HCT116 (cell line): ENCODE results near the gene MRPL18. TPM values are rescaled to one million over a fixed set of nuclear protein-coding genes. Genes with fewer than 3 reads are reported as not detected.

ENCODE experiments used
- ATAC-seq: fragments of 200-7000 bp; cut with Tn5 transposase; 2 replicates; pipeline ENCODE4 v1.9.1; 2020; ENCODE audit warnings: mild to moderate bottlenecking, moderate library complexity
- Bru-seq: library from RNA; stranded (reverse); fragments of 400-500 nt; gene quantifications from one replicate; lab custom pipeline; 2021; lab: Mats Ljungman, UMichigan
- BruChase-seq, 2 experiments: library from RNA; stranded (reverse); fragments of 400-500 nt; gene quantifications; one replicate each; lab custom pipeline; 2021; lab: Mats Ljungman, UMichigan
- BruUV-seq: library from RNA; stranded (reverse); fragments of 400-500 nt; replicated peaks from 2 replicates; lab custom pipeline; 2021; lab: Mats Ljungman, UMichigan
- CTCF ChIA-PET: fragments of 300-600 bp; sonication (Branson Sonifier 250); formaldehyde crosslinking; loops from one replicate; lab custom pipeline; 2021; ENCODE audit warnings: antibody characterized with exemption; lab: Charles Lee
- POLR2A ChIA-PET: fragments of 300-600, 350-600 bp; sonication (Branson Sonifier 250); formaldehyde crosslinking; loops from one replicate; lab custom pipeline; 2021; ENCODE audit warnings: antibody characterized with exemption; lab: Charles Lee
- RAD21 ChIA-PET, 2 experiments: fragments of 300-600 bp; sonication (Branson Sonifier 250); formaldehyde crosslinking; loops; one replicate each; lab custom pipeline; 2023; ENCODE audit warnings: low total read pairs in 2 of 2; ENCODE audit not compliant: uncharacterized antibody in 2 of 2, unreplicated experiment in 2 of 2, low non-redundant PET in 1 of 2; lab: Charles Lee
- DNase-seq: peaks from one replicate; pipeline ENCODE4 v3.0.0-alpha.2; 2010; ENCODE audit warnings: low read depth, low spot score
- H2AFZ ChIP-seq: fragments of 200-600 bp; shearing (Covaris generic), sonication (generic); 2 replicates; pipeline ENCODE4 v1.6.1; 2017; ENCODE audit warnings: low read depth, mixed run types, mixed read lengths, antibody characterized with exemption, low read length; ENCODE audit not compliant: poor library complexity, severe bottlenecking
- H3K27ac ChIP-seq: 2 replicates; pipeline ENCODE4 v1.5.1; 2012; ENCODE audit warnings: low read depth, low read length
- H3K27me3 ChIP-seq: fragments of 200-600 bp; sonication (generic); 2 replicates; pipeline ENCODE4 v1.6.1; 2016; ENCODE audit warnings: mixed run types, low read length, mixed read lengths; ENCODE audit not compliant: insufficient read depth
- H3K36me3 ChIP-seq, 2 experiments: fragments of 200-500 bp in 1 of 2; fragments of 200-600 bp in 1 of 2; sonication (Bioruptor generic) in 1 of 2; sonication (generic) in 1 of 2; 2 replicates each; pipeline versions ENCODE4 v1.5.1 to v1.6.1; 2014 to 2016; ENCODE audit warnings: low read length in 2 of 2, inconsistent platforms in 1 of 2, mixed read lengths in 1 of 2, mixed run types in 1 of 2; ENCODE audit not compliant: insufficient read depth in 2 of 2, control insufficient read depth in 1 of 2
- H3K4me1 ChIP-seq, 2 experiments: fragments of 200-600 bp in 1 of 2; sonication (generic) in 1 of 2; 2 replicates each; pipeline versions ENCODE4 v1.5.1 to v1.6.1; 2012 to 2017; ENCODE audit warnings: low read length in 2 of 2, inconsistent platforms in 1 of 2, mild to moderate bottlenecking in 1 of 2, mixed read lengths in 1 of 2, mixed run types in 1 of 2, moderate library complexity in 1 of 2; ENCODE audit not compliant: insufficient read depth in 2 of 2, control insufficient read depth in 1 of 2
- H3K4me2 ChIP-seq: fragments of 200-600 bp; sonication (generic); 2 replicates; pipeline ENCODE4 v1.6.1; 2017; ENCODE audit warnings: mixed run types, low read length, mixed read lengths
- H3K4me3 ChIP-seq, 2 experiments: fragments of 200-600 bp in 1 of 2; sonication (generic) in 1 of 2; replicated peaks in 1 of 2; 2 replicates each; pipeline ENCODE4 v1.5.1; 2011 to 2016; ENCODE audit warnings: low read length in 2 of 2, control low read depth in 1 of 2, low read depth in 1 of 2, mild to moderate bottlenecking in 1 of 2, mixed read lengths in 1 of 2, mixed run types in 1 of 2
- H3K79me2 ChIP-seq: fragments of 200-600 bp; sonication (generic); 2 replicates; pipeline ENCODE4 v1.6.1; 2017; ENCODE audit warnings: mild to moderate bottlenecking, mixed run types, low read length, moderate library complexity, mixed read lengths; ENCODE audit not compliant: insufficient read depth
- H3K9ac ChIP-seq: fragments of 200-600 bp; sonication (generic); 2 replicates; pipeline ENCODE4 v1.6.1; 2016; ENCODE audit warnings: low read length, mixed read lengths
- H3K9me2 ChIP-seq: fragments of 200-600 bp; sonication (generic), shearing (Covaris generic); 2 replicates; pipeline ENCODE4 v1.6.1; 2017; ENCODE audit warnings: mixed run types, mild to moderate bottlenecking, moderate library complexity; ENCODE audit not compliant: insufficient read depth
- H3K9me3 ChIP-seq, 2 experiments: fragments of 200-500 bp in 1 of 2; fragments of 200-600 bp in 1 of 2; sonication (Bioruptor generic) in 1 of 2; sonication (generic) in 1 of 2; 2 replicates each; pipeline ENCODE4 v1.6.1; 2014 to 2017; ENCODE audit warnings: low read length in 2 of 2, mixed read lengths in 2 of 2, inconsistent platforms in 1 of 2, low read depth in 1 of 2, mild to moderate bottlenecking in 1 of 2, mixed run types in 1 of 2, moderate library complexity in 1 of 2; ENCODE audit not compliant: control insufficient read depth in 1 of 2, insufficient read depth in 1 of 2
- H4K20me1 ChIP-seq: fragments of 200-600 bp; sonication (generic), shearing (Covaris generic); 2 replicates; pipeline ENCODE4 v1.6.1; 2017; ENCODE audit warnings: mixed run types, mild to moderate bottlenecking, moderate library complexity; ENCODE audit not compliant: insufficient read depth
- CEBPB ChIP-seq: IDR thresholded peaks from 2 replicates; pipeline ENCODE4 v1.6.1; 2012; ENCODE audit warnings: low read depth
- EGR1 ChIP-seq: IDR thresholded peaks from 2 replicates; pipeline ENCODE4 v1.6.1; 2012; ENCODE audit warnings: low read depth
- ELF1 ChIP-seq: IDR thresholded peaks from 2 replicates; pipeline ENCODE4 v1.6.1; 2012; ENCODE audit warnings: low read depth, borderline replicate concordance
- EZH2 ChIP-seq: fragments of 200-600 bp; sonication (generic); IDR thresholded peaks from 2 replicates; pipeline ENCODE4 v1.6.1; 2017; ENCODE audit warnings: antibody characterized with exemption, mixed run types
- EZH2phosphoT487 ChIP-seq: fragments of 200-600 bp; IDR thresholded peaks from 2 replicates; pipeline ENCODE4 v1.6.1; 2018; ENCODE audit warnings: antibody characterized with exemption, borderline replicate concordance
- FOSL1 ChIP-seq: IDR thresholded peaks from 2 replicates; pipeline ENCODE4 v1.6.1; 2012; ENCODE audit warnings: low read depth
- JUND ChIP-seq: IDR thresholded peaks from 2 replicates; pipeline ENCODE4 v1.6.1; 2012
- POLR2A ChIP-seq: IDR thresholded peaks from 2 replicates; pipeline ENCODE4 v1.7.0; 2011; ENCODE audit warnings: borderline replicate concordance; ENCODE audit not compliant: insufficient read depth, insufficient read length; ENCODE audit errors: extremely low read depth
- POLR2AphosphoS5 ChIP-seq: IDR thresholded peaks from 2 replicates; pipeline ENCODE4 v1.6.1; 2011; ENCODE audit warnings: mild to moderate bottlenecking, low read depth, low read length, moderate library complexity
- RAD21 ChIP-seq: IDR thresholded peaks from 2 replicates; pipeline ENCODE4 v1.6.1; 2012; ENCODE audit warnings: low read depth, mild to moderate bottlenecking
- SIN3A ChIP-seq: IDR thresholded peaks from 2 replicates; pipeline ENCODE4 v1.6.1; 2012; ENCODE audit warnings: low read depth
- SP1 ChIP-seq: IDR thresholded peaks from 2 replicates; pipeline ENCODE4 v1.6.1; 2012; ENCODE audit warnings: low read depth
- SRF ChIP-seq: IDR thresholded peaks from 2 replicates; pipeline ENCODE4 v1.6.1; 2012; ENCODE audit warnings: low read depth
- YY1 ChIP-seq: IDR thresholded peaks from 2 replicates; pipeline ENCODE4 v1.6.1; 2011; ENCODE audit warnings: low read length, low read depth, moderate library complexity, mild to moderate bottlenecking; ENCODE audit not compliant: insufficient replicate concordance; ENCODE audit errors: extremely low read depth
- ZFX ChIP-seq: fragments of 450-650 bp; IDR thresholded peaks from 2 replicates; pipeline ENCODE4 v1.6.1; 2017
- ZNF274 ChIP-seq: fragments of 200-500 bp; sonication (Bioruptor generic); IDR thresholded peaks from 2 replicates; pipeline ENCODE4 v1.6.1; 2014; ENCODE audit warnings: mild to moderate bottlenecking, low read depth, low read length, inconsistent platforms
- intact Hi-C: fragments of 100-400 bp; cut with micrococcal nuclease; formaldehyde crosslinking; loops from 2 replicates; pipeline ENCODE4 v1.10.0; 2022
- long read RNA-seq: library from polyadenylated mRNA; unstranded; transcript quantifications from one replicate; pipeline ENCODE4 v2.0.0, GENCODE V29; 2021; ENCODE audit not compliant: unreplicated experiment
- polyA plus RNA-seq: library from polyadenylated mRNA; unstranded; fragments of >200 nt; gene quantifications from 2 replicates; pipeline ENCODE4 v1.2.1, GENCODE V29; 2012; ENCODE audit warnings: missing spikeins
- total RNA-seq: library from RNA; stranded (reverse); gene quantifications from one replicate; pipeline ENCODE4 v1.2.1, GENCODE V29; 2021; ENCODE audit not compliant: unreplicated experiment
- TF ChIP-seq, protein P1 (sequence below): IDR thresholded peaks from 2 replicates; pipeline ENCODE4 v1.6.1; 2012
- TF ChIP-seq, protein P2 (sequence below), 3 experiments: fragments of 200-600 bp in 1 of 3; sonication (generic) in 1 of 3; IDR thresholded peaks in 2 of 3; conservative IDR thresholded peaks in 1 of 3; 2 replicates each; pipeline ENCODE4 v1.5.1; 2012 to 2017; ENCODE audit warnings: low read depth in 2 of 3, low read length in 2 of 3, antibody characterized with exemption in 1 of 3, borderline replicate concordance in 1 of 3, control low read depth in 1 of 3, mild to moderate bottlenecking in 1 of 3, mixed read lengths in 1 of 3, mixed run types in 1 of 3, moderate library complexity in 1 of 3; ENCODE audit not compliant: insufficient read depth in 1 of 3
- TF ChIP-seq, protein P3 (sequence below): IDR thresholded peaks from 2 replicates; pipeline ENCODE4 v1.6.1; 2011; ENCODE audit warnings: mild to moderate bottlenecking, low read length, moderate library complexity; ENCODE audit not compliant: insufficient replicate concordance; ENCODE audit errors: extremely low read depth
- TF ChIP-seq, protein P4 (sequence below): IDR thresholded peaks from 2 replicates; pipeline ENCODE4 v1.6.1; 2012

MRPL18 gene
- total RNA-seq (106 TPM), Bru-seq, nascent RNA (percentile 87 among the genes with signal in this experiment), BruChase-seq, experiment 1, labeled RNA remaining after a 6-hour chase (percentile 89 among the genes with signal in this experiment), BruChase-seq, experiment 2, labeled RNA remaining after a 2-hour chase (percentile 84 among the genes with signal in this experiment)
- 57.5 and 80.0 TPM in 2 replicates for polyA plus RNA-seq
- long read RNA-seq, transcript MRPL18-201 (4 exons, 978 nt), result major isoform, 71 of 115 reads
- long read RNA-seq, partial matches to known transcripts, result 12 of 115 reads
- long read RNA-seq, other reads (novel, unspliced or antisense), result 30 of 115 reads

DNA sequence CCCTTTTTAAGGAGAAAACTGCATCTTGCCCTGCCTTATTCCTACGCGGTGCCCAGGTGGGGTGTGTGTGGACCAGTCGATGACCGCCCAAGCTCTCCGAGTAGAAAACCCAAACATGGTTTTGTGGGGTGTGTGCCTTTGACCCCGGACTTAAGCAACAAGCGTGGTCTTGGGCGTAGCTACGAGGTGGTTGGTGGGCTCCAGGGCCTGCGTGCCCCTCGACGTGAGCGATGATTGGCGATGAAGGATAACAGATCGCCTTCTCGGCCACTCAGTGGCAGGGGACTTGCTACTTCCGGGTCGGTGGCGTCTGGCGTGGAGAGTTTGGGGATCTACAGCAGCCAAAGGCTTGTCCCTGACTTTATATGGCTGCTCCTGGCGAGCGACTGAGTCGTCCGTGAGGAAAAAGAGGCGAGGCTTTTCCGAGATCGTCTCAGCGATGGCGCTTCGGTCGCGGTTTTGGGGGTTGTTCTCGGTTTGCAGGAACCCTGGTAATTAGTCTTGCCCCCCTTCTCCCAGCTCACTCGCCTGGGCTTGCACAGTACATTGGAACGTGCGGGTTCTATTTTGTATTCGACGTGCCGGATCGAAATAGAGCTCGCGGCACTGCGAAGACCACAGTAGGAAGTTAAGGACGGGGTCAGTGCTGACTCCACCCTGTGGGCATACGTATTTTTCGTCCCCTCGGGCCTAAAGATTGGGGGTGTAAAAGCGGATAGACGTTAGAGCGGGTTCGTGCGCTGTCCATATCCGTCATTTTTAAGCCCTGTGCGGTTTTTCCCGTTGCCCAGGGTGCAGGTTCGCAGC is at the start of gene MRPL18:
Gene MRPL18 (plus strand): TSS at position 319 of the 807 bp plus-strand sequence. CDS start 121 bp downstream, at position 440.
- ChIA-PET CTCF (interaction anchor here (1.2 to 1.6 kb wide), 2 partner anchors 73 to 136 kb away, joined by 3 to 4 read pairs; no protein-coding TSS in a partner anchor), POLR2A (interaction anchor here (0.7 to 2.0 kb wide), 15 partner anchors 9 to 196 kb away, joined by 3 to 20 read pairs (median 4); partner anchors contain the start of genes ACAT2 and WTAP), RAD21 (interaction anchor here in 1 of 2 experiments (0.5 kb wide), 1 partner anchor 1483 kb away, joined by 8 read pairs; the partner anchor contains the start of gene AGPAT4)
- peaks cover 27% of the 10 kb centered on the region; the same call in 1 of the 2 replicates for H4K20me1 ChIP-seq
- H3K9ac ChIP-seq, result peak within 1 kb of the TSS; percentile 92
- ATAC-seq, result peak; percentile 87
- intact Hi-C loops, result no loop called here
- peak; percentile 97 for DNase-seq
- BruUV-seq, result TSS peak; percentile 62
- no peaks in the 10 kb centered on the region for H3K27me3 ChIP-seq
- H3K4me1 ChIP-seq, result peaks cover 11 to 20% of the 10 kb centered on the region in 2 experiments; a peak in 3 of 4 replicates
- H3K27ac ChIP-seq, result peak within 1 kb of the TSS; percentile 88
- no peaks in the 10 kb centered on the region for H3K9me2 ChIP-seq
- H3K4me3 ChIP-seq, result peak within 1 kb of the TSS; percentile 92 to 97
- peaks cover 31 to 50% of the 10 kb centered on the region in 2 experiments for H3K36me3 ChIP-seq
- no peak within 1 kb of the TSS for H2AFZ ChIP-seq
- H3K79me2 ChIP-seq, result peaks cover 90% of the 10 kb centered on the region
- H3K9me3 ChIP-seq, result no peaks in the 10 kb centered on the region
- peak within 1 kb of the TSS; percentile 89 for H3K4me2 ChIP-seq
- TF ChIP-seq, protein P1, sequence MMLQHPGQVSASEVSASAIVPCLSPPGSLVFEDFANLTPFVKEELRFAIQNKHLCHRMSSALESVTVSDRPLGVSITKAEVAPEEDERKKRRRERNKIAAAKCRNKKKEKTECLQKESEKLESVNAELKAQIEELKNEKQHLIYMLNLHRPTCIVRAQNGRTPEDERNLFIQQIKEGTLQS, result no peak
- TF ChIP-seq RAD21, result no peak
- TF ChIP-seq ZNF274, result no peak
- TF ChIP-seq SIN3A, result peak; percentile 75
- TF ChIP-seq POLR2A, result peak; percentile 31
- no peak for TF ChIP-seq EGR1
- TF ChIP-seq EZH2phosphoT487, result no peak
- no peak for TF ChIP-seq EZH2
- no peak for TF ChIP-seq ZFX
- no peak for TF ChIP-seq JUND
- TF ChIP-seq POLR2AphosphoS5, result peak; percentile 79
- TF ChIP-seq, protein P2, sequence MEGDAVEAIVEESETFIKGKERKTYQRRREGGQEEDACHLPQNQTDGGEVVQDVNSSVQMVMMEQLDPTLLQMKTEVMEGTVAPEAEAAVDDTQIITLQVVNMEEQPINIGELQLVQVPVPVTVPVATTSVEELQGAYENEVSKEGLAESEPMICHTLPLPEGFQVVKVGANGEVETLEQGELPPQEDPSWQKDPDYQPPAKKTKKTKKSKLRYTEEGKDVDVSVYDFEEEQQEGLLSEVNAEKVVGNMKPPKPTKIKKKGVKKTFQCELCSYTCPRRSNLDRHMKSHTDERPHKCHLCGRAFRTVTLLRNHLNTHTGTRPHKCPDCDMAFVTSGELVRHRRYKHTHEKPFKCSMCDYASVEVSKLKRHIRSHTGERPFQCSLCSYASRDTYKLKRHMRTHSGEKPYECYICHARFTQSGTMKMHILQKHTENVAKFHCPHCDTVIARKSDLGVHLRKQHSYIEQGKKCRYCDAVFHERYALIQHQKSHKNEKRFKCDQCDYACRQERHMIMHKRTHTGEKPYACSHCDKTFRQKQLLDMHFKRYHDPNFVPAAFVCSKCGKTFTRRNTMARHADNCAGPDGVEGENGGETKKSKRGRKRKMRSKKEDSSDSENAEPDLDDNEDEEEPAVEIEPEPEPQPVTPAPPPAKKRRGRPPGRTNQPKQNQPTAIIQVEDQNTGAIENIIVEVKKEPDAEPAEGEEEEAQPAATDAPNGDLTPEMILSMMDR (IDR thresholded peaks at IDR 0.05 in 2 of 3, conservative IDR thresholded peaks at IDR 0.05 in 1 of 3; ENCODE audit: borderline replicate concordance in 1 of 3, insufficient read depth in 1 of 3, low read depth in 2 of 3, low read length in 2 of 3), result no peak
- TF ChIP-seq CEBPB, result no peak
- TF ChIP-seq, protein P3, sequence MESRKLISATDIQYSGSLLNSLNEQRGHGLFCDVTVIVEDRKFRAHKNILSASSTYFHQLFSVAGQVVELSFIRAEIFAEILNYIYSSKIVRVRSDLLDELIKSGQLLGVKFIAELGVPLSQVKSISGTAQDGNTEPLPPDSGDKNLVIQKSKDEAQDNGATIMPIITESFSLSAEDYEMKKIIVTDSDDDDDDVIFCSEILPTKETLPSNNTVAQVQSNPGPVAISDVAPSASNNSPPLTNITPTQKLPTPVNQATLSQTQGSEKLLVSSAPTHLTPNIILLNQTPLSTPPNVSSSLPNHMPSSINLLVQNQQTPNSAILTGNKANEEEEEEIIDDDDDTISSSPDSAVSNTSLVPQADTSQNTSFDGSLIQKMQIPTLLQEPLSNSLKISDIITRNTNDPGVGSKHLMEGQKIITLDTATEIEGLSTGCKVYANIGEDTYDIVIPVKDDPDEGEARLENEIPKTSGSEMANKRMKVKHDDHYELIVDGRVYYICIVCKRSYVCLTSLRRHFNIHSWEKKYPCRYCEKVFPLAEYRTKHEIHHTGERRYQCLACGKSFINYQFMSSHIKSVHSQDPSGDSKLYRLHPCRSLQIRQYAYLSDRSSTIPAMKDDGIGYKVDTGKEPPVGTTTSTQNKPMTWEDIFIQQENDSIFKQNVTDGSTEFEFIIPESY, result peak; percentile 26
- TF ChIP-seq SP1, result peak; percentile 98
- peak; percentile 89 for TF ChIP-seq ELF1
- TF ChIP-seq SRF, result no peak; the same call in 1 of the 2 replicates
- peak; percentile 81 for TF ChIP-seq YY1
- TF ChIP-seq, protein P4, sequence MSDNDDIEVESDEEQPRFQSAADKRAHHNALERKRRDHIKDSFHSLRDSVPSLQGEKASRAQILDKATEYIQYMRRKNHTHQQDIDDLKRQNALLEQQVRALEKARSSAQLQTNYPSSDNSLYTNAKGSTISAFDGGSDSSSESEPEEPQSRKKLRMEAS, result peak; percentile 71
- TF ChIP-seq FOSL1, result no peak
